ENCODE results near the gene TRIM14. TPM values are rescaled to one million over a fixed set of nuclear protein-coding genes. Genes with fewer than 3 reads are reported as not detected.

The TRIM14 gene
- total RNA-seq, 3 donors from 2014 or later (not counting 1 experiment from before 2014, with no cell fraction given): 45.1 to 66.5 (median 65.3) TPM

- no peak for TF ChIP-seq CTCF (IDR thresholded peaks at IDR 0.05)
- Histone ChIP-seq H3K27me3 (ENCODE audit: control insufficient read depth, insufficient read depth, low read length) (no peaks in the 10 kb centered on the region), H3K4me1 (ENCODE audit: control insufficient read depth, insufficient read depth, low read length) (peaks cover 4% of the 10 kb centered on the region), H3K4me3 (ENCODE audit: low read length) (no peak overlapping the region), H3K27ac (ENCODE audit: low read length) (no peak overlapping the region), H3K9me3 (ENCODE audit: control insufficient read depth, insufficient read depth, low read length) (no peaks in the 10 kb centered on the region), H3K36me3 (ENCODE audit: control insufficient read depth, insufficient read depth, low read length) (peaks cover 50% of the 10 kb centered on the region)
- ATAC-seq (no peak), DNase-seq (no peak)
- Mint-ChIP-seq H3K4me1 (peaks cover 22 to 35% of the 10 kb centered on the region in 2 donors), H3K27ac (peak overlapping the region; percentile 37 to 61), H3K36me3 (no peaks in the 10 kb centered on the region), H3K27me3 (ENCODE audit: low read depth in 2 of 2) (no peaks in the 10 kb centered on the region), H3K4me3 (no peak overlapping the region), H3K9me3 (no peaks in the 10 kb centered on the region)
- intact Hi-C loops (cut with micrococcal nuclease): no loop called here
- 100% methylated on average over 2 of the region's 2 CpGs for WGBS (ENCODE audit: insufficient coverage)
These were observed 35.9 kb downstream of the TRIM14 start for GRCh38 chr9:98083061-98083501.

- no peak for ATAC-seq
- WGBS (ENCODE audit: insufficient coverage): 84% methylated on average over 6 of the region's 6 CpGs
These were observed 37.4 kb downstream of the TRIM14 start for GRCh38 chr9:98081477-98082219.

GRCh38 chr9:98080780-98081179 lies 38.2 kb downstream of the TRIM14 start:
- Mint-ChIP-seq H3K27ac (no peak overlapping the region), H3K27me3 (ENCODE audit: low read depth in 2 of 2) (no peaks in the 10 kb centered on the region), H3K4me1 (peaks cover 11 to 21% of the 10 kb centered on the region in 2 donors), H3K36me3 (no peaks in the 10 kb centered on the region), H3K4me3 (no peak overlapping the region), H3K9me3 (no peaks in the 10 kb centered on the region)
- no peak for DNase-seq
- no peak for ATAC-seq
- H3K4me3 ChIP-seq (ENCODE audit: low read length): no peak overlapping the region
- H3K27me3 ChIP-seq (ENCODE audit: control insufficient read depth, insufficient read depth, low read length): no peaks in the 10 kb centered on the region
- peaks cover 42% of the 10 kb centered on the region for H3K36me3 ChIP-seq (ENCODE audit: control insufficient read depth, insufficient read depth, low read length)
- TF ChIP-seq CTCF (IDR thresholded peaks at IDR 0.05): no peak
- WGBS (ENCODE audit: insufficient coverage): 98% methylated on average over 12 of the region's 12 CpGs
- intact Hi-C loops (cut with micrococcal nuclease): no loop called here
- H3K4me1 ChIP-seq (ENCODE audit: control insufficient read depth, insufficient read depth, low read length): peaks cover 4% of the 10 kb centered on the region
- no peak overlapping the region for H3K27ac ChIP-seq (ENCODE audit: low read length)
- H3K9me3 ChIP-seq (ENCODE audit: control insufficient read depth, insufficient read depth, low read length): no peaks in the 10 kb centered on the region

More at GRCh38 chr9:98081477-98082219, 37.4 kb downstream of the TRIM14 start:
- H3K27ac Mint-ChIP-seq: no peak overlapping the region
- Histone ChIP-seq H3K4me1 (ENCODE audit: control insufficient read depth, insufficient read depth, low read length) (no peaks in the 10 kb centered on the region), H3K27ac (ENCODE audit: low read length) (no peak overlapping the region), H3K9me3 (ENCODE audit: control insufficient read depth, insufficient read depth, low read length) (no peaks in the 10 kb centered on the region), H3K4me3 (ENCODE audit: low read length) (no peak overlapping the region), H3K27me3 (ENCODE audit: control insufficient read depth, insufficient read depth, low read length) (no peaks in the 10 kb centered on the region), H3K36me3 (ENCODE audit: control insufficient read depth, insufficient read depth, low read length) (peaks cover 48% of the 10 kb centered on the region)
- H3K9me3 Mint-ChIP-seq: no peaks in the 10 kb centered on the region
- no peak overlapping the region for H3K4me3 Mint-ChIP-seq
- peaks cover 16 to 27% of the 10 kb centered on the region in 2 donors for H3K4me1 Mint-ChIP-seq
- no peak for TF ChIP-seq CTCF (IDR thresholded peaks at IDR 0.05)
- intact Hi-C loops (cut with micrococcal nuclease): no loop called here
- no peak for DNase-seq
- no peaks in the 10 kb centered on the region for H3K27me3 Mint-ChIP-seq (ENCODE audit: low read depth in 2 of 2)
- no peaks in the 10 kb centered on the region for H3K36me3 Mint-ChIP-seq
